B cell (primary cell): ENCODE data around the gene DLG2. TPM values are rescaled to one million over a fixed set of nuclear protein-coding genes. Genes with fewer than 3 reads are reported as not detected.

Experiments used
- ATAC-seq: fragments of 200-7000 bp; cut with Tn5 transposase; one replicate; pipeline ENCODE4 v1.10.0; 2021; ENCODE audit warnings: low read depth, mild to moderate bottlenecking, moderate number of reproducible peaks, moderate library complexity
- CTCF ChIA-PET: fragments of 350-600 bp; sonication (Branson Sonifier 250); formaldehyde crosslinking; loops from one replicate; lab custom pipeline; 2021; ENCODE audit warnings: antibody characterized with exemption, inconsistent platforms; lab: Charles Lee
- POLR2A ChIA-PET: fragments of 350-600 bp; sonication (Branson Sonifier 250); formaldehyde crosslinking; loops from one replicate; lab custom pipeline; 2021; ENCODE audit warnings: antibody characterized with exemption; lab: Charles Lee
- DNase-seq: peaks from one replicate; pipeline ENCODE4 v3.0.0; 2013
- H2AFZ ChIP-seq: 2 replicates; pipeline ENCODE4 v1.6.1; 2012; ENCODE audit warnings: mild to moderate bottlenecking, low read depth, low read length; ENCODE audit not compliant: insufficient read depth, poor library complexity, severe bottlenecking
- H3K27ac ChIP-seq, 2 donors: 1 replicate in 1 of 2; 2 replicates in 1 of 2; pipeline ENCODE4 v1.5.1; 2012 to 2013; ENCODE audit warnings: low read length in 2 of 2, mild to moderate bottlenecking in 2 of 2, moderate library complexity in 1 of 2
- H3K27me3 ChIP-seq, 4 experiments: fragments of 200-600 bp in 1 of 4; sonication (generic) in 1 of 4; replicated peaks in 1 of 4; 1 replicate in 2 of 4; 2 replicates in 2 of 4; pipeline versions ENCODE4 v1.6.1 to v1.7.0; 2013 to 2016; ENCODE audit warnings: low read length in 3 of 4, mild to moderate bottlenecking in 2 of 4, mixed read lengths in 1 of 4, moderate library complexity in 1 of 4; ENCODE audit not compliant: insufficient read depth in 4 of 4, control insufficient read depth in 3 of 4; ENCODE audit errors: control extremely low read depth in 1 of 4
- H3K36me3 ChIP-seq, 2 experiments: replicated peaks in 1 of 2; 1 replicate in 1 of 2; 2 replicates in 1 of 2; pipeline versions ENCODE4 v1.6.1 to v1.7.1; 2013; ENCODE audit warnings: low read length in 1 of 2; ENCODE audit not compliant: insufficient read depth in 2 of 2, control insufficient read depth in 1 of 2; ENCODE audit errors: control extremely low read depth in 1 of 2, extremely low read depth in 1 of 2
- H3K4me1 ChIP-seq, 2 donors: fragments of 200-600 bp in 1 of 2; sonication (generic) in 1 of 2; 1 replicate in 1 of 2; 2 replicates in 1 of 2; pipeline versions ENCODE4 v1.5.1 to v1.6.1; 2013 to 2017; ENCODE audit warnings: low read length in 2 of 2; ENCODE audit not compliant: control insufficient read depth in 2 of 2, insufficient read depth in 2 of 2
- H3K4me2 ChIP-seq: replicated peaks from 2 replicates; pipeline ENCODE3; 2012; ENCODE audit warnings: mild to moderate bottlenecking, low read depth, low read length; ENCODE audit not compliant: poor library complexity, severe bottlenecking
- H3K4me3 ChIP-seq, 5 experiments: fragments of 200-600 bp in 1 of 5; sonication (generic) in 1 of 5; 1 replicate in 3 of 5; 2 replicates in 2 of 5; pipeline versions ENCODE4 v1.5.1 to v1.7.0; 2011 to 2016; ENCODE audit warnings: low read length in 4 of 5, mild to moderate bottlenecking in 4 of 5, low read depth in 2 of 5, control low read depth in 1 of 5, moderate library complexity in 1 of 5; ENCODE audit not compliant: insufficient read depth in 1 of 5; ENCODE audit errors: control extremely low read depth in 1 of 5, extremely low read depth in 1 of 5
- H3K79me2 ChIP-seq: fragments of 200-600 bp; sonication (generic); one replicate; pipeline ENCODE4 v1.6.0; 2016; ENCODE audit warnings: low read length; ENCODE audit not compliant: control insufficient read depth, insufficient read depth
- H3K9ac ChIP-seq: fragments of 200-600 bp; sonication (generic); 2 replicates; pipeline ENCODE4 v1.6.1; 2017; ENCODE audit warnings: mild to moderate bottlenecking, low read length, moderate library complexity
- H3K9me3 ChIP-seq, 3 donors: one replicate each; pipeline versions ENCODE4 v1.6.1 to v1.7.1; 2013; ENCODE audit warnings: low read length in 2 of 3; ENCODE audit not compliant: control insufficient read depth in 2 of 3, insufficient read depth in 1 of 3; ENCODE audit errors: control extremely low read depth in 1 of 3
- H4K20me1 ChIP-seq: 2 replicates; pipeline ENCODE4 v1.6.0; 2012; ENCODE audit warnings: mild to moderate bottlenecking, low read length; ENCODE audit not compliant: insufficient read depth, control insufficient read depth, poor library complexity, severe bottlenecking
- H3K27ac Mint-ChIP-seq: one replicate; pipeline ENCODE4 v1.8.0; 2021; ENCODE audit warnings: mixed read lengths
- H3K27me3 Mint-ChIP-seq: one replicate; pipeline ENCODE4 v1.8.0; 2021; ENCODE audit warnings: mixed read lengths
- H3K4me1 Mint-ChIP-seq: one replicate; pipeline ENCODE4 v1.8.0; 2021; ENCODE audit warnings: mixed read lengths
- H3K4me3 Mint-ChIP-seq: one replicate; pipeline ENCODE4 v1.8.0; 2021; ENCODE audit warnings: mixed read lengths
- H3K9me3 Mint-ChIP-seq: one replicate; pipeline ENCODE4 v1.8.0; 2022; ENCODE audit warnings: mixed read lengths; ENCODE audit not compliant: insufficient read depth
- EZH2 ChIP-seq: IDR thresholded peaks from 2 replicates; pipeline ENCODE4 v1.6.1; 2012; ENCODE audit warnings: borderline replicate concordance, low read depth, mild to moderate bottlenecking, moderate library complexity, low read length; ENCODE audit not compliant: insufficient read depth, poor library complexity, severe bottlenecking
- WGBS: methylation state at CpG from one replicate; pipeline ENCODE4 v1.1.5; 2013; ENCODE audit warnings: missing lambda C conversion rate; ENCODE audit not compliant: insufficient coverage; 5-methylcytosine and 5-hydroxymethylcytosine counted together
- intact Hi-C: fragments of 100-400 bp; cut with micrococcal nuclease; formaldehyde crosslinking; loops from one replicate; pipeline ENCODE4 v1.10.0; 2022
- polyA plus RNA-seq: library from polyadenylated mRNA; depleted of rRNA; stranded (reverse); fragments of >200 nt; gene quantifications from 2 replicates; pipeline ENCODE4 v1.2.3, GENCODE V29; 2012
- total RNA-seq, 2 donors: library from RNA; stranded (reverse); fragments of 120-200 nt in 1 of 2; gene quantifications; 1 replicate in 1 of 2; 2 replicates in 1 of 2; pipeline versions ENCODE4 v1.2.3 to v1.2.4, GENCODE V29; 2013 to 2022
- TF ChIP-seq, protein P1 (sequence below): fragments of 200-600 bp; IDR thresholded peaks from one replicate; pipeline ENCODE4 v1.8.0; 2022; ENCODE audit warnings: antibody characterized with exemption, mild to moderate bottlenecking

Gene DLG2
- total and polyA plus RNA-seq, 2 donors (not counting 1 experiment from before 2014, with no cell fraction given), result 0.54 to 5.4 TPM

DNA sequence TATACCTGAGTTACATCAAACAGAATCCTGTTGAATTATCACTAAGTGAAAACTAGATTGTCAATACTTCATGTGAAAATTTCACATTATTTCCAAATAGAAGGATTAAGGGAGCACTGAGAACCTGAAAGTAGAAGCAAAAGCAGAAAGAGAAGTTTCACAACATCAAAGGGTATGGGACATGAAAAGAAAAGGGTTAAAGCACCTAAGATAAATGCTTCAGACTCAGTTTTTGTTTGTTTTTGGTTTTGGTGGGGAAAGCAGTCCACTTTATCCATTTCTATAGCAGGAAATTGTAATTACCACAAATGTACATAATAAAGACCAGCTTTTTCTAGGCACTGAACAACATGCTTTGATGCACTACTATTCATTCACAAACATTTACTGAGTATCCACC is 1271.2 kb downstream of the DLG2 start:
- no peak overlapping the region for H2AFZ ChIP-seq
- TF ChIP-seq EZH2, result no peak
- TF ChIP-seq, protein P1, sequence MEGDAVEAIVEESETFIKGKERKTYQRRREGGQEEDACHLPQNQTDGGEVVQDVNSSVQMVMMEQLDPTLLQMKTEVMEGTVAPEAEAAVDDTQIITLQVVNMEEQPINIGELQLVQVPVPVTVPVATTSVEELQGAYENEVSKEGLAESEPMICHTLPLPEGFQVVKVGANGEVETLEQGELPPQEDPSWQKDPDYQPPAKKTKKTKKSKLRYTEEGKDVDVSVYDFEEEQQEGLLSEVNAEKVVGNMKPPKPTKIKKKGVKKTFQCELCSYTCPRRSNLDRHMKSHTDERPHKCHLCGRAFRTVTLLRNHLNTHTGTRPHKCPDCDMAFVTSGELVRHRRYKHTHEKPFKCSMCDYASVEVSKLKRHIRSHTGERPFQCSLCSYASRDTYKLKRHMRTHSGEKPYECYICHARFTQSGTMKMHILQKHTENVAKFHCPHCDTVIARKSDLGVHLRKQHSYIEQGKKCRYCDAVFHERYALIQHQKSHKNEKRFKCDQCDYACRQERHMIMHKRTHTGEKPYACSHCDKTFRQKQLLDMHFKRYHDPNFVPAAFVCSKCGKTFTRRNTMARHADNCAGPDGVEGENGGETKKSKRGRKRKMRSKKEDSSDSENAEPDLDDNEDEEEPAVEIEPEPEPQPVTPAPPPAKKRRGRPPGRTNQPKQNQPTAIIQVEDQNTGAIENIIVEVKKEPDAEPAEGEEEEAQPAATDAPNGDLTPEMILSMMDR, result no peak
- CTCF ChIA-PET, result no interaction called here

DNA sequence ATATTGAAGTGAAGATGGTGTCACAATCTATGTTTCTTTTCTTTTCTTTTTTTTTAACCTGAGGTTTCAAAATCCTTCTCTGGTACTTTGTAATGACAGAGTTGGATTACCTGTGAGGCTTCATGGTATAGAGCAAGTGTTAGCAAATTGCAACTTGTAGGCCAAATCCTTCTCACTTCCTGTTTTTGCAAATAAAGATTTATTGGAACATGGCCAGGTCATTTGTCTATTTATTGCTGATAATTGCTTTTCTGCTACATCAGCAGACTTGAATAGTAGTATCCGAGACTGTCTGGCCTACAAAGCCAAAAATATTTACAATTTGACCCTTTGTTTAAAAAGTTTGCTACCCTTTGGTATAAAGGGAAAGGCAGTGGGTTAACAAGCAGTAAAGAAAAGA is 1281.5 kb downstream of the DLG2 start:
- DNase-seq (no peak), ATAC-seq (no peak)
- no peaks in the 10 kb centered on the region for H3K4me1 ChIP-seq
- H3K9me3 Mint-ChIP-seq, result no peaks in the 10 kb centered on the region
- no peak overlapping the region for H3K27ac ChIP-seq
- WGBS, result no CpG with 5 or more reads among the region's 1 CpG
- no peaks in the 10 kb centered on the region for H3K79me2 ChIP-seq
- no peaks in the 10 kb centered on the region for H3K9me3 ChIP-seq
- POLR2A ChIA-PET, result no interaction called here
- H4K20me1 ChIP-seq, result no peaks in the 10 kb centered on the region
- no peaks in the 10 kb centered on the region for H3K4me1 Mint-ChIP-seq
- no peaks in the 10 kb centered on the region for H3K36me3 ChIP-seq
- H3K4me3 Mint-ChIP-seq, result no peak overlapping the region
- CTCF ChIA-PET, result no interaction called here
- no peak overlapping the region for H3K4me2 ChIP-seq
- H3K27me3 ChIP-seq, result no peaks in the 10 kb centered on the region
- H2AFZ ChIP-seq, result no peak overlapping the region
- H3K4me3 ChIP-seq, result no peak overlapping the region
- no peak overlapping the region for H3K9ac ChIP-seq
- intact Hi-C loops, result no loop called here
- no peaks in the 10 kb centered on the region for H3K27me3 Mint-ChIP-seq
- no peak for TF ChIP-seq EZH2
- TF ChIP-seq, protein P1, result no peak
- no peak overlapping the region for H3K27ac Mint-ChIP-seq

More for the DNA sequence above, 1271.2 kb downstream of the DLG2 start:
- H3K27ac Mint-ChIP-seq, result no peak overlapping the region
- intact Hi-C loops, result no loop called here
- H3K9me3 Mint-ChIP-seq, result no peaks in the 10 kb centered on the region
- no peaks in the 10 kb centered on the region for H4K20me1 ChIP-seq
- H3K9me3 ChIP-seq, result no peaks in the 10 kb centered on the region
- no peak overlapping the region for H3K9ac ChIP-seq
- H3K4me3 Mint-ChIP-seq, result no peak overlapping the region
- H3K27ac ChIP-seq, result no peak overlapping the region
- H3K4me1 Mint-ChIP-seq, result no peaks in the 10 kb centered on the region
- H3K4me2 ChIP-seq, result no peak overlapping the region
- DNase-seq (no peak), ATAC-seq (no peak)
- H3K4me1 ChIP-seq, result no peaks in the 10 kb centered on the region
- H3K27me3 ChIP-seq, result no peaks in the 10 kb centered on the region
- POLR2A ChIA-PET, result no interaction called here
- no peaks in the 10 kb centered on the region for H3K79me2 ChIP-seq
- H3K27me3 Mint-ChIP-seq, result peaks cover 3% of the 10 kb centered on the region
- H3K36me3 ChIP-seq, result no peaks in the 10 kb centered on the region
- no peak overlapping the region for H3K4me3 ChIP-seq
